HG03060 (cell line): ENCODE measurements around the gene FAM50B.
A peak's percentile ranks its signal among the peaks of the same experiment; 100 is the strongest.

Source experiments
- ATAC-seq: cut with Tn5 transposase; IDR thresholded peaks from one replicate; pipeline ENCODE4 v1.9.1; 2021; ENCODE audit warnings: low read depth, moderate number of reproducible peaks; ENCODE audit not compliant: unreplicated experiment

The FAM50B gene

GRCh38 chr6:3848925-3849605 lies at the start of gene FAM50B:
Gene FAM50B, plus strand, starts transcription at chr6:3849373. Its CDS starts 439 bp downstream, at chr6:3849812.
- ATAC-seq = peak; percentile 70

GRCh38 chr6:3799719-3800118 lies 49.5 kb upstream of the FAM50B start:
- no peak for ATAC-seq

GRCh38 chr6:3800850-3801591 lies 48.2 kb upstream of the FAM50B start:
- ATAC-seq = no peak

- no peak for ATAC-seq
These were observed 47.2 kb upstream of the FAM50B start for GRCh38 chr6:3801960-3802359.

GRCh38 chr6:3803627-3804468 lies 45.3 kb upstream of the FAM50B start:
- no peak for ATAC-seq

GRCh38 chr6:3804964-3805363 lies 44.2 kb upstream of the FAM50B start:
- ATAC-seq = no peak

- ATAC-seq = no peak
These were observed 43.6 kb upstream of the FAM50B start for GRCh38 chr6:3805448-3806123.

- ATAC-seq = no peak
These were observed 42.8 kb upstream of the FAM50B start for GRCh38 chr6:3806169-3806922.

GRCh38 chr6:3808199-3808598 lies 41.0 kb upstream of the FAM50B start:
- no peak for ATAC-seq

GRCh38 chr6:3808759-3809514 lies 40.2 kb upstream of the FAM50B start:
- ATAC-seq = no peak

- no peak for ATAC-seq
These were observed 39.7 kb upstream of the FAM50B start for GRCh38 chr6:3809515-3809891.

GRCh38 chr6:3809982-3810381 lies 39.2 kb upstream of the FAM50B start:
- no peak for ATAC-seq

GRCh38 chr6:3811191-3811590 lies 38.0 kb upstream of the FAM50B start:
- ATAC-seq = no peak

- ATAC-seq = no peak
These were observed 36.6 kb upstream of the FAM50B start for GRCh38 chr6:3812596-3812995.

GRCh38 chr6:3813150-3813780 lies 35.9 kb upstream of the FAM50B start:
- ATAC-seq = no peak

GRCh38 chr6:3813918-3814317 lies 35.3 kb upstream of the FAM50B start:
- ATAC-seq = no peak

GRCh38 chr6:3814539-3814938 lies 34.6 kb upstream of the FAM50B start:
- no peak for ATAC-seq

- ATAC-seq = no peak
These were observed 32.9 kb upstream of the FAM50B start for GRCh38 chr6:3816251-3816650.
